ENCODE results near the gene ACAD9.

ACAD9 gene

GRCh38 chr3:128895843-128896697 lies 16.6 kb downstream of the ACAD9 start:
- H3K9ac ChIP-seq (ENCODE audit: low read depth, low read length): no peak overlapping the region
- H3K4me1 ChIP-seq (ENCODE audit: insufficient read depth, low read length): no peaks in the 10 kb centered on the region
- H3K9me3 ChIP-seq (ENCODE audit: control insufficient read depth, insufficient read depth, low read length): no peaks in the 10 kb centered on the region
- peaks cover 21% of the 10 kb centered on the region for H3K36me3 ChIP-seq (ENCODE audit: insufficient read depth, low read length)

GRCh38 chr3:128902426-128902825 lies 23.0 kb downstream of the ACAD9 start:
- H3K4me1 ChIP-seq (ENCODE audit: insufficient read depth, low read length): no peaks in the 10 kb centered on the region
- H3K9me3 ChIP-seq (ENCODE audit: control insufficient read depth, insufficient read depth, low read length): no peaks in the 10 kb centered on the region
- peaks cover 26% of the 10 kb centered on the region for H3K36me3 ChIP-seq (ENCODE audit: insufficient read depth, low read length)
- no peak overlapping the region for H3K9ac ChIP-seq (ENCODE audit: low read depth, low read length)

DNA sequence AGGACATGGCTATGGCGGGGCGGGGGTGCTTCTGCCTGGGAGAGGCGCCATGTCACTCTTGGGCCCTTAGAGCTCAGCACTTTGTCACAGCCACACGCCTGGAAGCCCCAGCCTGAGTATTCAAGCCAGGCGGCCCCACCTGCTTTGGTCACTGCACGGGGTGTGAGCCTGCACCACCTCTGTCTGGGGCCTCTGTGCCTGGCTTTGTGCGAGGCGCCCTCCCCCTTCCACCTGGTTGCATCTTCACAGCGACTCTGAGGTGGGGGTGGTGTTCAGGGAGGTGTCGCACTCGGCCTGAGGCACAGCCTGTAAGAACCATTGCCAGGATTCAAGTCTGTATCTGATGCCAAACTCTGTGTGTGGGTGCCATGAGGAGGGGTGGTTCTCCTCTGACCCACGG lies 24.1 kb downstream of the ACAD9 start:
- no peaks in the 10 kb centered on the region for H3K9me3 ChIP-seq (ENCODE audit: control insufficient read depth, insufficient read depth, low read length)
- peaks cover 22% of the 10 kb centered on the region for H3K36me3 ChIP-seq (ENCODE audit: insufficient read depth, low read length)
- H3K4me1 ChIP-seq (ENCODE audit: insufficient read depth, low read length): no peaks in the 10 kb centered on the region
- no peak overlapping the region for H3K9ac ChIP-seq (ENCODE audit: low read depth, low read length)

DNA sequence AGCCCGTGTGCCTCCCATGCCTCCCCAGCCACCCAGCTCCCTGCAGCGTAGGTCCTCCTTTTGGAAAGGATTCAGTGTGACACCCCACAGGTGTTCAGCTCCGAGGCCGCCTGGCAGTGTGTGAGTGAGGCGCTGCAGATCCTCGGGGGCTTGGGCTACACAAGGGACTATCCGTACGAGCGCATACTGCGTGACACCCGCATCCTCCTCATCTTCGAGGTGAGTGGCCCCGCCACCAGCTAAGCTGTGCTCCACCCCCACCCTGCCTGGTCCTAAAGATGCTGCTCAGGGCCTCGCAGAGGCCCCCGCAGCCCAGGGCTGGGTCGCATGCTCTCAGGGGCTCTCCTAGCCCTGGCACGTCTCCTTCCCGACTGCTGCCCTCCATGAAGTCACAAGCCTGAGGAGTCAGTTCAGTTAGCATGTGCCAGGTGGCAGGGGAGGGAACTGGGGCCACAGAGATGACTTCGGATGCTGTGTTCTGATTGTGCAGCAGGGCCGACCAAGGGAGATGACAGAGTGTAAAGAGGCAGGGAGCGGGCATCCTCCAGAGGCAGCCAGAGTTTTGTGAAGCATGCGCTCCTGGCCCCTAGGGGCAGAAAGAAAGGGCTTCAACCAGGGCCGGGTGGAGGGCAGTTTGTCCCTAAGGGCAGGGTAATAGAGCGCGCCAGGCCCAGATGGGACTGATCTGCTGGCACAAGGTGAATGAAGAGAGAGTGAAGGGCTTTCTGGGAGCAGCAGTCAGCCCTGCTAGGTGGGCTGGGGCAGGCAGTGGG lies 26.8 kb downstream of the ACAD9 start:
- H3K36me3 ChIP-seq (ENCODE audit: insufficient read depth, low read length): peaks cover 20% of the 10 kb centered on the region
- no peaks in the 10 kb centered on the region for H3K9me3 ChIP-seq (ENCODE audit: control insufficient read depth, insufficient read depth, low read length)
- H3K9ac ChIP-seq (ENCODE audit: low read depth, low read length): no peak overlapping the region
- H3K4me1 ChIP-seq (ENCODE audit: insufficient read depth, low read length): no peaks in the 10 kb centered on the region

GRCh38 chr3:128906804-128907525 lies 27.5 kb downstream of the ACAD9 start:
- Histone ChIP-seq H3K36me3 (ENCODE audit: insufficient read depth, low read length) (peaks cover 15% of the 10 kb centered on the region), H3K9ac (ENCODE audit: low read depth, low read length) (no peak overlapping the region), H3K4me1 (ENCODE audit: insufficient read depth, low read length) (no peaks in the 10 kb centered on the region), H3K9me3 (ENCODE audit: control insufficient read depth, insufficient read depth, low read length) (no peaks in the 10 kb centered on the region)

GRCh38 chr3:128907706-128908445 lies 28.5 kb downstream of the ACAD9 start:
- Histone ChIP-seq H3K4me1 (ENCODE audit: insufficient read depth, low read length) (no peaks in the 10 kb centered on the region), H3K9me3 (ENCODE audit: control insufficient read depth, insufficient read depth, low read length) (no peaks in the 10 kb centered on the region), H3K36me3 (ENCODE audit: insufficient read depth, low read length) (peaks cover 16% of the 10 kb centered on the region), H3K9ac (ENCODE audit: low read depth, low read length) (no peak overlapping the region)

GRCh38 chr3:128908951-128909350 lies 29.5 kb downstream of the ACAD9 start:
- H3K4me1 ChIP-seq (ENCODE audit: insufficient read depth, low read length): no peaks in the 10 kb centered on the region
- H3K36me3 ChIP-seq (ENCODE audit: insufficient read depth, low read length): peaks cover 18% of the 10 kb centered on the region
- no peaks in the 10 kb centered on the region for H3K9me3 ChIP-seq (ENCODE audit: control insufficient read depth, insufficient read depth, low read length)
- no peak overlapping the region for H3K9ac ChIP-seq (ENCODE audit: low read depth, low read length)

DNA sequence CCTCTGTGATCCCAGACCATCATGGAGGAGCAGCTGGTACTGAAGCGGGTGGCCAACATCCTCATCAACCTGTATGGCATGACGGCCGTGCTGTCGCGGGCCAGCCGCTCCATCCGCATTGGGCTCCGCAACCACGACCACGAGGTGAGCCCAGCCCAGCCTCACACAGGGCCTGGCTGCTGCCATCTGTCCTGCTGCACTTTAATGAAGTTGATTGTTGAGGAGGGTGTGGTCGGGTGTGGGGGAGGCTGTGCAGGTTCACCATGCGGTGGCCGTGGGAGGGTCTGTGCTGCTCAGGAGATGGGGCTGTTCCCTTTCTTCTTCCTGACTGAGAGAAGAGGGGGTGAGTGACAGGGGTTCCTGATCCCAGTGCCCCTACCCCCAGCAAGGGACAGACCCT lies 30.6 kb downstream of the ACAD9 start:
- Histone ChIP-seq H3K9ac (ENCODE audit: low read depth, low read length) (no peak overlapping the region), H3K4me1 (ENCODE audit: insufficient read depth, low read length) (no peaks in the 10 kb centered on the region), H3K36me3 (ENCODE audit: insufficient read depth, low read length) (peaks cover 16% of the 10 kb centered on the region), H3K9me3 (ENCODE audit: control insufficient read depth, insufficient read depth, low read length) (no peaks in the 10 kb centered on the region)

DNA sequence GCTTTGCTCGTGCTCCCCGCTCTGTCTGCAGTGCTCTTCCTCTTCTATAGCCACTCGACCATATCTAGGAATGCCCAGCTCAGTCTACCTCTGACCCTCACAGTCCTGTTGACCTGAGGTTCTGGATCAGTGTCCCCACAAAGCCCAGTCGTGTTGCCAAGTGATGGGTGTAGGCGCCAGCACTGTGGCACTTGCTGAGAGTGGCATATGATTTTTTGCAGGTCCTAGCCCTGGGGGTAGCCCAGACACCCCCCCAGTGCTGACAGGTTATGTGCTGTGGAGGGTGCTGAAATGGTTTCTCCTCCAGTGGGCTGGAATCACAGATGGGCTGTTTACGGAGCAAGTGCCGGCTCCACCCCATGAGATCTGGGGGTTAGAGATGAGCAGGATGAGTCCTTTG lies 32.5 kb downstream of the ACAD9 start:
- no peaks in the 10 kb centered on the region for H3K9me3 ChIP-seq (ENCODE audit: control insufficient read depth, insufficient read depth, low read length)
- H3K4me1 ChIP-seq (ENCODE audit: insufficient read depth, low read length): no peaks in the 10 kb centered on the region
- H3K36me3 ChIP-seq (ENCODE audit: insufficient read depth, low read length): peaks cover 21% of the 10 kb centered on the region
- H3K9ac ChIP-seq (ENCODE audit: low read depth, low read length): no peak overlapping the region

DNA sequence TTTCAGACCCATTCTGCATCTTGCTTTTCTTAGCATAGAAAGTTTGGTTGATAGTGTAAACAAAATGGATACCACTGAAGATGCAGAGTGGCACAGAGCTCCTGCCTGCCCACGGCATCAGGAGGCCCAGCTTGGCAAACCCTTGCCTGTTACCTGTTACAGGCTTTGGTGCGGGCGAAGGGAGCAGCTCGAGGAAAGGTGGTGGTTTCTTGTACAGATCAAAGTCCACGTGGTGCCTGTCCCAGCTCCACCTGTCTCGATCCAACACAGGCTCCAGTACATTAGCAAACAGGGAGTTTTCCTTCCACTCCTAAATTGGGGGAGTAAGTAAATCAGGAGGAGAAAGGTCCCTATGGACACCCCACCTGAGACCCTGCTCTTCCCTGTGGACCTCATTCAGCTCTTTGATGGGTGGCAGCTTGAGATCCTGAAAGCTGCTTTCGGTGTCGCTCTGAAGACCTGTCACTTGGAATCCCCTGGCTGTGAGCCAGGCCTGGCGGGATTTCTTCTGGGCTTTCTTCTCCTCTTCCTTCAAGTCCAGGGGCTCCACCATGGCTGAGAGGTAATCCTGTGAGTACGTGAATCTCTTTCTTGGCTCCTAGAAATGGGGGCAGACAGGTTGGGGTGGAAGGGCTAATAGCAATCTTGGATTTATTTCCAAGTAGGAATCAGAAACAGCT lies 35.7 kb downstream of the ACAD9 start:
- H3K4me1 ChIP-seq (ENCODE audit: insufficient read depth, low read length): no peaks in the 10 kb centered on the region
- H3K9me3 ChIP-seq (ENCODE audit: control insufficient read depth, insufficient read depth, low read length): peaks cover 15% of the 10 kb centered on the region
- H3K9ac ChIP-seq (ENCODE audit: low read depth, low read length): no peak overlapping the region
- H3K36me3 ChIP-seq (ENCODE audit: insufficient read depth, low read length): peaks cover 24% of the 10 kb centered on the region

DNA sequence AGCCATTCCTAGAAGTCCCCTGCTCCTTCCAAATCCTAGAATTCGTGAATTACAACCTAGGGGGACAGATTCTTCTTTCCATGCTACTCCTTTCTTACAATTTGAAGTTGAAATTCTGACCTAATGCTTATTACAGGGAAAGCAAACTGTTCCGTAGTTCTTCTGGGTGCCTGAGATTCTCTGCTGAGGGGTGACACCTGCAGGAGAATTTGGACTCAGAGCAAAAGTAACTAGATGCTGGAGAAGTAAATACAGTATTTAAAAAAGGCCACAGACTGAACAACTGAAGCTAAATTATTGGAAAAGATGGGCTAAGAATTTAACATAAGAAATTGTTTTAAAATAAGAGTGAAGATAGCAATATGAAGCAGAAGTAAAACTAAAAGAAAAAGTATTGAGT lies 37.9 kb downstream of the ACAD9 start:
- H3K4me1 ChIP-seq (ENCODE audit: insufficient read depth, low read length): no peaks in the 10 kb centered on the region
- peaks cover 27% of the 10 kb centered on the region for H3K9me3 ChIP-seq (ENCODE audit: control insufficient read depth, insufficient read depth, low read length)
- no peak overlapping the region for H3K9ac ChIP-seq (ENCODE audit: low read depth, low read length)
- H3K36me3 ChIP-seq (ENCODE audit: insufficient read depth, low read length): peaks cover 24% of the 10 kb centered on the region

- no peaks in the 10 kb centered on the region for H3K4me1 ChIP-seq (ENCODE audit: insufficient read depth, low read length)
- no peak overlapping the region for H3K9ac ChIP-seq (ENCODE audit: low read depth, low read length)
- H3K36me3 ChIP-seq (ENCODE audit: insufficient read depth, low read length): peaks cover 16% of the 10 kb centered on the region
- H3K9me3 ChIP-seq (ENCODE audit: control insufficient read depth, insufficient read depth, low read length): peaks cover 43% of the 10 kb centered on the region
These were observed 40.6 kb downstream of the ACAD9 start for GRCh38 chr3:128919988-128920387.

DNA sequence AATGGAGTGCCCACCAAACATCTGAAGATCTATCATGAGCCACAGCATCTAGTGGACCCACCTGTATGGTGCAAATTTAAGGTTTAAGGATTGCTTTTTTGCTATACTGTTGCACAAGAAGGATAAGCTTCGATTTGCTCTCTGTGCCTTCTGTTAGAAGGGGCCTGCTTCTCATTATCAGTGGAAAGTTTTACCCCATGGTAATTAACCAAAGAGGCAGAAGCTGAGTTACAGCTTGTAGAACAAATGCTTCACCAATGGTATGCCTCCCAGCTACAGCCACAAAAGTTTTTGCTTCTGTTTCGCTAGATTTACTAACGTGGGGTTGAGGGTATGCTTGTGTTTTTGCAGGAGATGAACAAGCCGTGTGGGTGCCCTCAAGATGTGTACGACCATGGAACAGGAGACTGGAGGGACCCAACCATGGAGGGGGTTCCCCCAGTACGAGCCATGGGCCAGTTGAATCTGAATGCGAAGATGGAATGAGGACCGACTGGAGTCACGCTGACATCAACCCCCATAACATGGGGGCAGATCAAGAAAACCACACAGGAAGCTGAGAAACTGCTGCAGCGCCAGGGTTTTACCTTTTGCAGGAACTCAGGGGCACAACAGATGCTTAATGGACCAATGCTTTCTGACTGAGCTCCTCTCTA lies 43.5 kb downstream of the ACAD9 start:
- Histone ChIP-seq H3K4me1 (ENCODE audit: insufficient read depth, low read length) (no peaks in the 10 kb centered on the region), H3K36me3 (ENCODE audit: insufficient read depth, low read length) (peaks cover 6% of the 10 kb centered on the region; the same call in 1 of the 2 replicates), H3K9ac (ENCODE audit: low read depth, low read length) (no peak overlapping the region), H3K9me3 (ENCODE audit: control insufficient read depth, insufficient read depth, low read length) (peaks cover 49% of the 10 kb centered on the region)
